GM12873 (cell line): ENCODE measurements around the gene TBC1D8.

ENCODE experiments used
- TF ChIP-seq, protein P1 (sequence below): IDR thresholded peaks from 2 replicates; pipeline ENCODE4 v1.5.1; 2012; ENCODE audit warnings: low read depth, mild to moderate bottlenecking, moderate library complexity, low read length, control low read depth; ENCODE audit not compliant: insufficient read depth; ENCODE audit errors: missing control alignments

TBC1D8 gene

DNA sequence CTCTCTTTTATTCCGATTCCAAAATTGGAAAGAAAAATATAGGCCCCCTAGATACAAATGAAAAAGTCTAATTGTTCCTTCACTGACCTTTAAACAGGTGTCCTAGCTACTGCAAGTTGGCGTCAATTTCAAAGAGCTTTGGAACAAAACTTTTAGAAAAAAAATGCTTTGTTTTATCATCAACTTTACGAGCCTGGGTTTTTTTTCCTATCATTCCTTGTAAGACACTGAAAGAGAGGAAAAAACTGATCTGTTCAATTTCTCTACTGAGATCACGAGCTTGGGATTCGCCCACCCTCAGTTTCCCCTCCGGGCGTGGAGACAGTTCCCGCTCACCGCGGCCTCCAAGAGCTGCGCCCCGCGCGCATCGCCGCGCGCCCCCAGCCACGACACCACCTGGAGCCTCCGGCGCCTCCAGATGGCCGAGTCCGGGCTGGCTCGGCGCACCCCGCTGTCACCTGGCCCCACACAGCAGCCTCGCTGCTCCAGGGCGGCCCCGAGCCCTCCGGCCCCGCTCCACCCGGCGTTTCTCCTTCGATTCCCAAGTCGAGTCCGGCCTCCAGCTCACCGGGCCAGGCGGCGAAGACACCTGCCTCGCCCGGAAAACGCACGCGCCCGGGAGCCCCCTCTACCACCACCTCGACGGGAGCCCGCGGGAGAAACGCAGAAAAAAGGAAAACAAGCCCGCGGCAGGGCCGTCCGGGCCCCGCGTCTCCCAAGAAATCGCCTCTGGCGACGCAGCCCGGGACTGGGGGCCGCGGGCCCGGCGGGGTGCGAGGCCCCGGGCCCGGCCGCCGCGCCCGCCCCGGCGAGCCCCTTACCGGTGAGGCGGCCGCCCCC, 656 bp downstream of the TBC1D8 start:
- TF ChIP-seq, protein P1, sequence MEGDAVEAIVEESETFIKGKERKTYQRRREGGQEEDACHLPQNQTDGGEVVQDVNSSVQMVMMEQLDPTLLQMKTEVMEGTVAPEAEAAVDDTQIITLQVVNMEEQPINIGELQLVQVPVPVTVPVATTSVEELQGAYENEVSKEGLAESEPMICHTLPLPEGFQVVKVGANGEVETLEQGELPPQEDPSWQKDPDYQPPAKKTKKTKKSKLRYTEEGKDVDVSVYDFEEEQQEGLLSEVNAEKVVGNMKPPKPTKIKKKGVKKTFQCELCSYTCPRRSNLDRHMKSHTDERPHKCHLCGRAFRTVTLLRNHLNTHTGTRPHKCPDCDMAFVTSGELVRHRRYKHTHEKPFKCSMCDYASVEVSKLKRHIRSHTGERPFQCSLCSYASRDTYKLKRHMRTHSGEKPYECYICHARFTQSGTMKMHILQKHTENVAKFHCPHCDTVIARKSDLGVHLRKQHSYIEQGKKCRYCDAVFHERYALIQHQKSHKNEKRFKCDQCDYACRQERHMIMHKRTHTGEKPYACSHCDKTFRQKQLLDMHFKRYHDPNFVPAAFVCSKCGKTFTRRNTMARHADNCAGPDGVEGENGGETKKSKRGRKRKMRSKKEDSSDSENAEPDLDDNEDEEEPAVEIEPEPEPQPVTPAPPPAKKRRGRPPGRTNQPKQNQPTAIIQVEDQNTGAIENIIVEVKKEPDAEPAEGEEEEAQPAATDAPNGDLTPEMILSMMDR, result no peak

DNA sequence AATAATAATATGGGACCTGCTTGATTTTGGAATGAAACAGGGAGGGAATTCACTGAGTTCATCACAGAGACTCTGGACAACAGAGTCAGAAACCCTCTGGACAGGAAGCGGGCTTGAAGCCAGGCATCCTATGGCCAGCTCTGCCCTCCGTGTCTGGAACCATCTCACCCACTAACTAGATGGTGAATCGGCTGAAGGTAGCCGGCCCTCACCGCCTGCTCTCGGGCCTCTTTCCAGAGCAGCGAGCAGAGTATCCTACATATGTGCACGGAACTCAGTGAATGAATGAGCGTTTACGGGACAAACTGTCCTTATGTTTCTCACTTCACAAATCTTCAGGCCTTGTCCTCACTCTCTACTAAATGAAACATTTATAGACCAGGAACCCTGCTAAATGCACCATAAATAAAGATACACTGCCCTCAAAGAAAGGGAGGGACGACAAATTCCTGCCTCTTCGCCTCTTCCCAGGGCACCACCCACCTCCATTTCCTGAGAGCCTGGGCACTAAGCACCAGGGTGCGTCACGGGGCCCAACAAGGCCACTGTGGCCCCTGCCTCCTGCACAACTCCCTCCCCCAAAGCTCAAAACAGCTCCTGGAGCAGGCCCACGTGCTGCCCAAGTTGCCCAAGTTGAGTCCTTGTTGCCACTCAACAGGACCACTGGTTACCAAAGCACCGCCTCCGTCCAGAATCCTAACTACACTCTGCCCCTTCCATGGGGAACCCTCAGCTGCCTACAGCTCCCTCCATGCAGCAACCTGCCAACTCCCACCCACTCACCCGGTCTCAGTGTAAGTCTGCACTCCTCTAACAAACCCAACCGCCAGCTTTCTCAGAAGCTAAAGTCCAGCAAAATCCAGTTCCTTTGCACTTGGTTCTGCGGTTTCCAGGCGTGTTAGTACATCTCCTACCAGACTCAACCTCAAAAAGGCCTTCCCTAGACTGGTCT, 1.7 kb downstream of the TBC1D8 start:
- TF ChIP-seq, protein P1, result no peak

- TF ChIP-seq, protein P1, result no peak
Measured at GRCh38 chr2:101148777-101149176, 2.4 kb downstream of the TBC1D8 start.

DNA sequence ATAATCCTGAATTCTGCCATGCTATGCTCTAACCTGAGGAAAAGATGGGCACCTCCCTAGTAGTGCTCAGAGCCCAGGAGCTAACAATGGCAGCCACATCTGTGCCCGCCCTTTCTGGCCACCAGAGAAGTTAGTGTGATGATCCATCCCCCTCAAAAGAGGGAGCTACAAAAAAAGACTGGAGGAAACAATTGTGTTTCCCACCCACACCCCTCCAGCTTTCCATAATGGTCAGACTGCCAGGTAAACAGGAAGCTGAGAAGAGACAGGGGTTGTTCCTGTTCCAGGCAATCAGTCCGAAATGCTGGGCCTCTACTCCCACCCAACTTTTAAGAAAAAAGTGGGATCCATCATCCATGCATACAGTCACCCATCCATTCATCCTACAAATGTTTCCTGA, 3.2 kb downstream of the TBC1D8 start:
- TF ChIP-seq, protein P1, result no peak

- TF ChIP-seq, protein P1, result no peak
Measured at GRCh38 chr2:101147062-101147461, 4.1 kb downstream of the TBC1D8 start.

- TF ChIP-seq, protein P1, result no peak
Measured at GRCh38 chr2:101146535-101146934, 4.6 kb downstream of the TBC1D8 start.

DNA sequence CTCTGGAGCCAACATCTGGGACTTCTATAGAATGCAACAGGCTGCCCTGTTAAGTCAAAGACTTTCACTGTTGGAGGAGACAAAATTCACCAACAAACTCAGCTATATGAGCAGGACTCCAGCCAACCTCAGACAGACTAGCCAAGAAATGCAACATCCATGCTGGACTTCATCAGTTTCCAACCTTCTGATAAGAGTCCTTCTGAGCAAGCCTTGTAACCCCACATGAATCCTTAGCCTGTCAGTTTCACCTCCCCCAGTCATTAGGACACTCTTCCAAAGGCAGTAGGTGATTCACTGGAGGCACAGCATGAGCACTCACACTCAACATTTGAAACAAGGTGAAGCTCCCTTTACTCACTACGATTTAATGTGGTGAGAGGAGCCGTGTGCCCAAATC, 5.8 kb downstream of the TBC1D8 start:
- TF ChIP-seq, protein P1, result no peak
